ENCODE measurements around the gene IP6K2.

Gene IP6K2

GRCh38 chr3:48661501-48662144, 55.4 kb downstream of the IP6K2 start:
- H3K27ac ChIP-seq = peak overlapping the region; percentile 95
- ChIA-PET POLR2A (ENCODE audit: low non-redundant PET) (no interaction called here), CTCF (interaction anchor here (0.6 to 0.7 kb wide), 2 partner anchors 36 to 37 kb away, joined by 3 to 6 read pairs; no protein-coding TSS in a partner anchor)
- no peak for TF ChIP-seq CTCF (conservative IDR thresholded peaks at IDR 0.05; ENCODE audit: low read depth)
- DNase-seq (ENCODE audit: low spot score) = peak; percentile 58

- TF ChIP-seq CTCF (conservative IDR thresholded peaks at IDR 0.05; ENCODE audit: low read depth) = no peak
- POLR2A ChIA-PET (ENCODE audit: low non-redundant PET) = no interaction called here
- H3K27ac ChIP-seq = no peak overlapping the region
- DNase-seq (ENCODE audit: low spot score) = no peak
- CTCF ChIA-PET = no interaction called here
Measured at GRCh38 chr3:48660800-48661400, 56.1 kb downstream of the IP6K2 start.

- H3K27ac ChIP-seq = peak overlapping the region; percentile 86
- POLR2A ChIA-PET (ENCODE audit: low non-redundant PET) = no interaction called here
- DNase-seq (ENCODE audit: low spot score) = no peak
- CTCF ChIA-PET = interaction anchor here (1.0 kb wide), 1 partner anchor 23 kb away, joined by 3 read pairs; no protein-coding TSS in a partner anchor
- no peak for TF ChIP-seq CTCF (conservative IDR thresholded peaks at IDR 0.05; ENCODE audit: low read depth)
Measured at GRCh38 chr3:48656841-48657281, 60.2 kb downstream of the IP6K2 start.

GRCh38 chr3:48656061-48656840, 60.8 kb downstream of the IP6K2 start:
- DNase-seq (ENCODE audit: low spot score) = peak; percentile 85
- peak overlapping the region; percentile 86 for H3K27ac ChIP-seq
- peak; percentile 82 for TF ChIP-seq CTCF (conservative IDR thresholded peaks at IDR 0.05; ENCODE audit: low read depth)
- ChIA-PET POLR2A (ENCODE audit: low non-redundant PET) (no interaction called here), CTCF (interaction anchor here (0.6 to 1.0 kb wide), 2 partner anchors 23 to 326 kb away, joined by 3 read pairs; no protein-coding TSS in a partner anchor)

- no peak for DNase-seq (ENCODE audit: low spot score)
- no peak for TF ChIP-seq CTCF (conservative IDR thresholded peaks at IDR 0.05; ENCODE audit: low read depth)
- CTCF ChIA-PET = interaction anchor here (0.6 kb wide), 2 partner anchors 10 to 325 kb away, joined by 3 read pairs; no protein-coding TSS in a partner anchor
- H3K27ac ChIP-seq = peak overlapping the region; percentile 86
- POLR2A ChIA-PET (ENCODE audit: low non-redundant PET) = no interaction called here
Measured at GRCh38 chr3:48655606-48656005, 61.4 kb downstream of the IP6K2 start.

- no peak for DNase-seq (ENCODE audit: low spot score)
- ChIA-PET POLR2A (ENCODE audit: low non-redundant PET) (no interaction called here), CTCF (interaction anchor here (0.6 kb wide), 1 partner anchor 11 kb away, joined by 3 read pairs; no protein-coding TSS in a partner anchor)
- peak overlapping the region; percentile 86 for H3K27ac ChIP-seq
- no peak for TF ChIP-seq CTCF (conservative IDR thresholded peaks at IDR 0.05; ENCODE audit: low read depth)
Measured at GRCh38 chr3:48655063-48655462, 62.0 kb downstream of the IP6K2 start.
